LHCN-M2 (cell line): ENCODE results near the gene RCCD1. TPM values are rescaled to one million over a fixed set of nuclear protein-coding genes. Genes with fewer than 3 reads are reported as not detected.

Source experiments
- total RNA-seq: library from RNA; depleted of rRNA; stranded (reverse); fragments of >200 nt; gene quantifications from 2 replicates; pipeline ENCODE4 v1.2.3, GENCODE V29; 2014; rRNA removed

The RCCD1 gene
- total RNA-seq, 1 experiment from 2014 or later, result 21.9 TPM

Other genes with a start within 250 kb of the RCCD1 start
- gene BLM, start 237.5 kb upstream of the RCCD1 start, total RNA-seq, result 13.1 and 14.9 TPM in 2 replicates
- gene FURIN, start 86.3 kb upstream of the RCCD1 start, total RNA-seq, result 32.1 and 36.1 TPM in 2 replicates
- 0.34 and 0.64 TPM in 2 replicates for gene FES, start 70.4 kb upstream of the RCCD1 start, total RNA-seq
- 5.4 and 6.6 TPM in 2 replicates for gene MAN2A2, start 51.6 kb upstream of the RCCD1 start, total RNA-seq
- gene HDDC3, start 22.3 kb upstream of the RCCD1 start, total RNA-seq, result 11.9 and 13.2 TPM in 2 replicates
- gene UNC45A, start 19.6 kb upstream of the RCCD1 start, total RNA-seq, result 73.0 and 82.8 TPM in 2 replicates
- gene PRC1, start 39.7 kb downstream of the RCCD1 start, total RNA-seq, result 361 and 388 TPM in 2 replicates
- gene VPS33B, start 67.7 kb downstream of the RCCD1 start, total RNA-seq, result 7.2 and 7.3 TPM in 2 replicates
- not detected in 2 replicates for gene SV2B, start 145.4 kb downstream of the RCCD1 start, total RNA-seq